Lung (tissue), 12 donors: ENCODE results near the gene IL13RA1. TPM values are rescaled to one million over a fixed set of nuclear protein-coding genes. Genes with fewer than 3 reads are reported as not detected.
"Not testable (repeated sequence)": the region's sequence is repeated elsewhere in the genome, so short reads cannot be mapped to it uniquely, and the experiment has no call there.

ENCODE experiments used
- ATAC-seq: fragments of 200-7000 bp; cut with Tn5 transposase; one replicate; pipeline ENCODE4 v1.9.1; 2020; ENCODE audit warnings: moderate number of reproducible peaks; ENCODE audit not compliant: insufficient read depth, low FRiP score
- DNase-seq, 3 donors: peaks; one replicate each; pipeline ENCODE4 v3.0.0-alpha.2; 2013 to 2017
- H3K27ac ChIP-seq, 2 donors: one replicate each; pipeline ENCODE4 v1.5.1; 2013; ENCODE audit warnings: mild to moderate bottlenecking in 2 of 2, moderate library complexity in 2 of 2, control low read depth in 1 of 2, inconsistent platforms in 1 of 2, low read depth in 1 of 2, low read length in 1 of 2
- H3K27me3 ChIP-seq, 3 donors: one replicate each; pipeline ENCODE4 v1.5.1; 2013; ENCODE audit warnings: low read length in 2 of 3; ENCODE audit not compliant: control insufficient read depth in 3 of 3, insufficient read depth in 3 of 3
- H3K36me3 ChIP-seq, 4 donors: one replicate each; pipeline ENCODE4 v1.5.1; 2013; ENCODE audit warnings: low read length in 4 of 4, mild to moderate bottlenecking in 1 of 4, moderate library complexity in 1 of 4; ENCODE audit not compliant: control insufficient read depth in 4 of 4, insufficient read depth in 4 of 4
- H3K4me1 ChIP-seq, 5 donors: one replicate each; pipeline ENCODE4 v1.5.1; 2013; ENCODE audit warnings: low read length in 5 of 5, mild to moderate bottlenecking in 2 of 5, moderate library complexity in 1 of 5; ENCODE audit not compliant: control insufficient read depth in 5 of 5, insufficient read depth in 5 of 5
- H3K4me3 ChIP-seq: one replicate; pipeline ENCODE4 v1.5.1; 2013; ENCODE audit warnings: mild to moderate bottlenecking, control low read depth, moderate library complexity
- H3K9ac ChIP-seq, 2 donors: one replicate each; pipeline ENCODE4 v1.5.1; 2013; ENCODE audit warnings: low read length in 2 of 2, control low read depth in 1 of 2; ENCODE audit not compliant: insufficient read depth in 1 of 2
- H3K9me3 ChIP-seq, 4 donors: one replicate each; pipeline ENCODE4 v1.5.1; 2013; ENCODE audit warnings: low read length in 3 of 4, mild to moderate bottlenecking in 1 of 4, moderate library complexity in 1 of 4; ENCODE audit not compliant: control insufficient read depth in 4 of 4, insufficient read depth in 3 of 4
- CTCF ChIP-seq: IDR thresholded peaks from 2 replicates; pipeline ENCODE4 v1.5.1; 2012; ENCODE audit warnings: mild to moderate bottlenecking; ENCODE audit errors: control extremely low read depth, extremely low read depth
- WGBS, 2 donors: extraction: QIAGEN DNeasy Blood & Tissue Kit; methylation state at CpG; one replicate each; pipeline ENCODE4 v1.1.7; 2013; 5-methylcytosine and 5-hydroxymethylcytosine counted together
- polyA plus RNA-seq, 2 donors: library from polyadenylated mRNA; stranded (reverse); fragments of 200-250 nt; gene quantifications; one replicate each; pipeline ENCODE4 v1.2.1, GENCODE V29; 2013
- total RNA-seq, 2 donors: library from RNA; depleted of rRNA in 1 of 2; stranded (reverse); fragments of >200 nt in 1 of 2; gene quantifications; one replicate each; pipeline ENCODE4 v1.2.1, GENCODE V29; 2014 to 2021
- donor health status: control.
- donor health status: control.
- donor health status: Bipolar disorder and iron deficiency.
- donor health status: healthy.
- donor health status: DM: yes; HTN: yes; CAD: no.

Gene IL13RA1
- total and polyA plus RNA-seq, 4 donors: 23.4 to 64.0 (median 59.0) TPM

- no peak for TF ChIP-seq CTCF
- H3K9me3 ChIP-seq: no peaks in the 10 kb centered on the region
- H3K4me1 ChIP-seq: no peaks in the 10 kb centered on the region
- no peaks in the 10 kb centered on the region for H3K27me3 ChIP-seq
- no peak overlapping the region for H3K9ac ChIP-seq
- no peaks in the 10 kb centered on the region for H3K36me3 ChIP-seq
- ATAC-seq (no peak), DNase-seq (no peak)
- H3K27ac ChIP-seq: no peak overlapping the region
- no peak overlapping the region for H3K4me3 ChIP-seq
- WGBS, 2 donors: 29 to 54% methylated on average over 5 of the region's 5 CpGs
Observed at GRCh38 chrX:118698516-118699170, 28.8 kb upstream of the IL13RA1 start.

GRCh38 chrX:118702741-118703140 is 24.7 kb upstream of the IL13RA1 start:
- DNase-seq (no peak), ATAC-seq (no peak)
- Histone ChIP-seq H3K9me3 (no peaks in the 10 kb centered on the region), H3K27ac (no peak overlapping the region), H3K9ac (no peak overlapping the region), H3K36me3 (no peaks in the 10 kb centered on the region), H3K4me3 (no peak overlapping the region), H3K4me1 (peaks cover 0 to 1% (median 0%) of the 10 kb centered on the region in 5 donors), H3K27me3 (no peaks in the 10 kb centered on the region)
- no peak for TF ChIP-seq CTCF
- 87 to 90% methylated on average over 5 of the region's 5 CpGs for WGBS, 2 donors

- ATAC-seq (no peak), DNase-seq (no peak)
- TF ChIP-seq CTCF: no peak
- no peak overlapping the region for H3K9ac ChIP-seq
- no peaks in the 10 kb centered on the region for H3K36me3 ChIP-seq
- no peak overlapping the region for H3K27ac ChIP-seq
- H3K4me1 ChIP-seq: peaks cover 0 to 1% (median 0%) of the 10 kb centered on the region in 5 donors
- 63 to 72% methylated on average over 4 of the region's 4 CpGs for WGBS, 2 donors
- H3K27me3 ChIP-seq: no peaks in the 10 kb centered on the region
- no peak overlapping the region for H3K4me3 ChIP-seq
- peaks cover 0 to 2% (median 0%) of the 10 kb centered on the region in 4 donors for H3K9me3 ChIP-seq
Observed at GRCh38 chrX:118706681-118707080, 20.7 kb upstream of the IL13RA1 start.

- H3K4me3 ChIP-seq: no peak overlapping the region
- WGBS, 2 donors: 86 to 90% methylated on average over 1 of the region's 1 CpG
- no peaks in the 10 kb centered on the region for H3K27me3 ChIP-seq
- TF ChIP-seq CTCF: no peak
- DNase-seq (no peak), ATAC-seq (no peak)
- no peaks in the 10 kb centered on the region for H3K4me1 ChIP-seq
- H3K36me3 ChIP-seq: no peaks in the 10 kb centered on the region
- H3K27ac ChIP-seq: no peak overlapping the region
- H3K9me3 ChIP-seq: peaks cover 0 to 2% (median 0%) of the 10 kb centered on the region in 4 donors
- no peak overlapping the region for H3K9ac ChIP-seq
Observed at GRCh38 chrX:118714521-118714920, 12.9 kb upstream of the IL13RA1 start.

- WGBS, 2 donors: 53 to 85% methylated on average over 14 of the region's 14 CpGs
- not testable (repeated sequence) for ATAC-seq, DNase-seq
Observed at GRCh38 chrX:118715917-118716316, 11.5 kb upstream of the IL13RA1 start.

More at GRCh38 chrX:118715917-118716316, 11.5 kb upstream of the IL13RA1 start:
- not testable (repeated sequence) for H3K9me3 ChIP-seq, H3K4me3 ChIP-seq, H3K4me1 ChIP-seq, H3K27me3 ChIP-seq, H3K36me3 ChIP-seq, H3K27ac ChIP-seq, H3K9ac ChIP-seq
